Measurements from ENCODE around the gene METTL23.

- TF ChIP-seq, protein P1, sequence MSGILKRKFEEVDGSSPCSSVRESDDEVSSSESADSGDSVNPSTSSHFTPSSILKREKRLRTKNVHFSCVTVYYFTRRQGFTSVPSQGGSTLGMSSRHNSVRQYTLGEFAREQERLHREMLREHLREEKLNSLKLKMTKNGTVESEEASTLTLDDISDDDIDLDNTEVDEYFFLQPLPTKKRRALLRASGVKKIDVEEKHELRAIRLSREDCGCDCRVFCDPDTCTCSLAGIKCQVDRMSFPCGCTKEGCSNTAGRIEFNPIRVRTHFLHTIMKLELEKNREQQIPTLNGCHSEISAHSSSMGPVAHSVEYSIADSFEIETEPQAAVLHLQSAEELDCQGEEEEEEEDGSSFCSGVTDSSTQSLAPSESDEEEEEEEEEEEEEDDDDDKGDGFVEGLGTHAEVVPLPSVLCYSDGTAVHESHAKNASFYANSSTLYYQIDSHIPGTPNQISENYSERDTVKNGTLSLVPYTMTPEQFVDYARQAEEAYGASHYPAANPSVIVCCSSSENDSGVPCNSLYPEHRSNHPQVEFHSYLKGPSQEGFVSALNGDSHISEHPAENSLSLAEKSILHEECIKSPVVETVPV (CRISPR knock-in tag; IDR thresholded peaks at IDR 0.05) = no peak
- TF ChIP-seq PPARA (CRISPR knock-in tag; IDR thresholded peaks at IDR 0.05; ENCODE audit: borderline replicate concordance) (no peak), TSHZ2 (CRISPR knock-in tag; IDR thresholded peaks at IDR 0.05) (no peak), ESRRG (CRISPR knock-in tag; IDR thresholded peaks at IDR 0.05) (no peak), ZC3H10 (CRISPR knock-in tag; IDR thresholded peaks at IDR 0.05) (no peak), GLIS3 (CRISPR knock-in tag; IDR thresholded peaks at IDR 0.05) (no peak), TOX (CRISPR knock-in tag; IDR thresholded peaks at IDR 0.05; ENCODE audit: borderline replicate concordance) (no peak), RARB (CRISPR knock-in tag; IDR thresholded peaks at IDR 0.05) (no peak), CREB5 (CRISPR knock-in tag; IDR thresholded peaks at IDR 0.05; ENCODE audit: low read depth) (no peak), ARNTL (CRISPR knock-in tag; IDR thresholded peaks at IDR 0.05; ENCODE audit: borderline replicate concordance, low read depth) (no peak)
Observed at GRCh38 chr17:76758570-76758969, 31.9 kb downstream of the METTL23 start.
